GM11168 (cell line): ENCODE measurements around the gene NRIP3.

Experiments used
- in situ Hi-C: fragments of 300-500 bp; cut with MboI; formaldehyde crosslinking; loops from one replicate; pipeline ENCODE4 v1.12.0; 2022; ENCODE audit warnings: low sequenced_read_pairs; ENCODE audit not compliant: unreplicated experiment

NRIP3 gene

DNA sequence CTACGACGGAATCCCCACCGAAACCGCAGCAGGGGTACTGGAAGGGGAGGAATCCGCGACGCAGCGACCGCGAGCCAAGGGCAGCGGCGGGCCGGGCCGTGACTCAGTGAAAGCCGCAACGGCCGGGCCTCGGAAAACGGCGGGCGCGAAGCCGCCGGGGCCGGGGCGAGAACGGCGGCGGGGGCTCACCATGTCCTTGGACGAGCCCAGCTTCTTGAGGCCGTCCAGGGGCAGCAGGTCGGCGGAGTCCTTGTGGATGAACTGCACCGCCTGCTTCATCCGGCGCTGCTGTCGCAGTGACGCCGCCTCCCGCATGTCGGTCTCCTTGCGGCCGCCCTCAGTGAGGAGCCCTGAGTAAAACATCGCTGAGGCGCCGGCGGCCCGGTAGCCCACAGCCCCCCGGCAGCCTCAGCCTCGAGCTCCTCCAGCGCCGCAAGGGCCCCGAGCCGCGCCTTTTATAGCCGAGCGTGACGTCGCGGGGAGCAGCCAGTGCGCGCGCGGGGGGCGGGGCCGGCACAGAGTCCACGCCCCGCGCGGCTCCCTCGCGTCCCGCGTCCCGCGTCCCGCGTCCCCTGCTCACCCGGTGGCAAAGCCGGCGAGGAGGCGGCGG lies at the start of gene NRIP3:
Gene NRIP3, minus strand, starts transcription at position 429 of the 610 bp plus-strand sequence. Its CDS starts 66 bp downstream, at position 363.
- in situ Hi-C loops = no loop called here

- in situ Hi-C loops = no loop called here
Measured at GRCh38 chr11:9052316-9052715, 48.5 kb upstream of the NRIP3 start.

DNA sequence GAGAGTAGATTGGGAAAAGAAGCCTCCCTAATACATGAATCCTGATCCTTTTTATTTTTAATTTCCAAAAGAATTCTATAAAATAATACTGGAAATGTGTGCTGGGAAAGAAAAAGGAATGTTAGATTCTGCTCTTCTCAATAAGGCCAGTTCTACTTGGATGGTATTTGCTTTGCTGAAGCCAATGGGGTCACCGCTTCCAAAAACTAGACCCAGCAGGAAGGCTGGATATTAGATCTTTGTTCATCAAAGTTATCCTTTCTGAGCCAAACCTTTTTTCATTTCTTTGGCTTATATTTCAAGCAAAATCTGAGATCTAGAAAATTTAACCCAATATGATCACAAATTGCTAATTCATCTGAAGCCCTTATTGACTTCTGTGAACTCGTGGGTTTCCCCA lies 46.2 kb upstream of the NRIP3 start:
- in situ Hi-C loops = no loop called here

DNA sequence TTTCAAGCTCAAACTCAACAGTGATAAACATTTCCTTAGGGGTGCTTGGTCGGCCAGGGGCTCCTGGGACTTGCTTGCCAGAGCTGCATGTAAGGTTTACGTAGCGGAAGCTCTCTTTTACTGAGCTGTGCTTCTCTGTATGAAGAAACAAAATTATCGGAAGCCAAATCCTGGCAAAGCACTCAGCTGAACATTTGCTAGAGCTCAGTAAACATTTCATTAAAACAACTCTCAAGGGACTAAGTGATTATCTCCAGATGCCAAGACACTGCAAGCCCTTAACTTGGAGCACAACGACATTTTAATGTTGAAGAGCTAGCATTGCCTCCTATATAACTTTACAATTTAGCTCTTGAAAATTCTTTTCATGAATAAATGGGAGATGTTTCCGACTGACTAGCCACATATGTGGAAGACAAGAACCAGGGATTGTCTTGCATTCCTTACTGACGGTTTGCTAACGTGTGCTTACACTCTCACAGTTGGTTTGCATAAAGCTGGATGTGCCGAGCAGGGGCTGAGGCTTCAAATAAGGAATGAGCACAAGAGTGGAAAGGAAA lies 44.2 kb upstream of the NRIP3 start:
- in situ Hi-C loops = no loop called here

DNA sequence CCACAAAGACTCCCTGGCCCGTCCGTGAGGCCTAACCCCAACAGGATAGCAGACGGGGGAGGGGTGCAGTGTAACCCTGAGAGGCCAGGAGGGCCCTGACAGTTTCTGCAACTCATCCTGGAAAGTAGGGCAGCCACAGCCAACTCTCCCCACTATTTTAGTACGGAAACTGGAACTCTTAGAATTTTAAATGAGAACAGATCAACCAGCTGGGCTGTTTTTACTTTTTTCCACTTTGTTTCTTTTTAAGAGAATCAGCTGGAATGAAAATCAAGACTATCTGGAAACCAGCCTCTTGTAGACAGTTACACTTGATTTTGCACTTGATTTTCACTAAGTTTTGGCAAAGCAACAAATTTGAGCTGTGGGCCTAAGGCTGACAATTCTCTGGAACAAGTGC lies 42.7 kb upstream of the NRIP3 start:
- in situ Hi-C loops = no loop called here

DNA sequence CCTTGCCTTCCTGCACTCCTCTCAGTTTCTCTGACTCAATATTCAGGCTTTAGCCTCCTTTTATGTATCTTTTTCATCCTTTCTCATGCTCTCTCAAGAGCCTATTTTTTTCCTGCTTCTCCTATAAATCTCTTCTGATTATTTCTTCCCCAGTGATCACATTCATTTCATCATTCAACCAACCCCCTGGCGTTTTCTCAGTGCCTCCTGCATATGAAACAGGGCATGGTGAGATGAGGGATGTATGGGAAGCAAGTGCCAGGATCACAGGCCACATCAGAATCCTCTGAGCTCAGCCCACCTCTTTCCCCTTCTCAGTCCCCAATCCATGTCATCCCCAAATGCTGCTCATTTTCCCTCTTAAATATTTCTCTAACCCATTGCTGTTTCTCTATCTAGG lies 38.7 kb upstream of the NRIP3 start:
- in situ Hi-C loops = no loop called here

DNA sequence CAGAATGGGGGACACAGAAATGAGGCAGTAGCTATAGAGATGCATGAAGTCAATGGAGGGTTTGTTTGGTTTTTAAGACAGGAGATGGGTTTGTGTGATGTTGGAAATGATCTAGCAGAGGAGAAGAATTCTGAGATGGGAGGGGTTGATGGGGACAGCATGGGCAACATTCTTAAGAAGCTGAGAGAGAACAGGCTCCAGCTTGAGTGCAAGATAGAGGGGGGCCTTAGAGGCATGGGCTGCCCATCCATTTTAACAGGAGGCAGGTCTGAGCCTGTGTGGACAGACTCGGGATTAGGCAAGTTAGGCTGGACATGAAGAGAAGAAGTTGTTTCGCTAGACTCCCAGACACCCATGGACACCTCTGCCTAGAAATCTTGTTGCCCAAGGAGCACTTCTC lies 37.9 kb upstream of the NRIP3 start:
- in situ Hi-C loops = no loop called here

DNA sequence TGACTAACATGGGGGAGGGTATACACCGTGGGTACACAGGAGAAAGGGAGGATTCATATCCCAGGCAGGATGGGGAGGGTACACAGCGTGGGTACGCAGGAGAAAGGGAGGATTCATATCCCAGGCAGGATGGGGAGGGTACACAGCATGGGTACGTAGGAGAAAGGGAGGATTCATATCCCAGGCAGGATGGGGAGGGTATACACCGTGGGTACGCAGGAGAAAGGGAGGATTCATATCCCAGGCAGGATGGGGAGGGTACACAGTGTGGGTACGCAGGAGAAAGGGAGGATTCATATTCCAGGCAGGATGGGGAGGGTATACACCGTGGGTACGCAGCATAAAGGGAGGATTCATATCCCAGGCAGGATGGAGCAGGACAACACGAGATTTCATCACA lies 36.6 kb upstream of the NRIP3 start:
- in situ Hi-C loops = no loop called here

DNA sequence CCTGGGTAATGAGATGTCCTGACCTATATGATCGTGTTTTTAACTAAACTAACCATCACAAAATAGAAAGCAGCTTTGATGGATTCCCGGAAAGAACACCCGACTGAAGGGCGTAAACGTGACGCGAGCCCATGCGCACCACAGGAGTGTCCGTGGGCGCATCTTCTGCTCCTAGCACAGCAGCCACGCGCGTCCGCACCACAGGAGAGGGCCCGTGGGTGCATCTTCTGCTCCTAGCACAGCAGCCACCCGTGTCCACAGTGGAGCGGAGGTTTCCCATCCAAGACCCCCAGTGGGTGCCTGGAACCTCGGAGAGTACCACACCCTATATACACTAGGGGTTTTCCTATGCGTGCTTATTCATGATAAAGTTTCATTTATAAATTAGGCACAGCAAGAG lies 36.1 kb upstream of the NRIP3 start:
- in situ Hi-C loops = no loop called here

DNA sequence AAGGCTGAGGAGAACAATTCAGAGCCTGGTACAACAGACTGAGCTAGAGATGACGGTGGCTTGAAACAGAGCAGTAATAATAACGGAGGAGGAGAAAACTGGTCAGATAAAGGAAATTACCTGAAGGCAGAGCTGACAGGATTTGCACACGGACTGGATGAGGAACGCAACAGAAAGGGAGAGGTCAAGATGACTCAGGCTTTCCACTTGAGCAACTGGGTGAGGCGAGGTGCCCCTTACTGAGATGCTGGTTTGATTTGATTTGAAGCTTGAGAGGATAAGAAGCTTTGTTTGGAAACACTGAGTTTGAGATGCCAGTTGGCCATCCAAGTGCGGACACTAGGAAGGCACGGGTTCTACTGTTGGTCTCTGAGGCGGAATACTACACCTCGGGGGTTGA lies 35.4 kb upstream of the NRIP3 start:
- in situ Hi-C loops = no loop called here

DNA sequence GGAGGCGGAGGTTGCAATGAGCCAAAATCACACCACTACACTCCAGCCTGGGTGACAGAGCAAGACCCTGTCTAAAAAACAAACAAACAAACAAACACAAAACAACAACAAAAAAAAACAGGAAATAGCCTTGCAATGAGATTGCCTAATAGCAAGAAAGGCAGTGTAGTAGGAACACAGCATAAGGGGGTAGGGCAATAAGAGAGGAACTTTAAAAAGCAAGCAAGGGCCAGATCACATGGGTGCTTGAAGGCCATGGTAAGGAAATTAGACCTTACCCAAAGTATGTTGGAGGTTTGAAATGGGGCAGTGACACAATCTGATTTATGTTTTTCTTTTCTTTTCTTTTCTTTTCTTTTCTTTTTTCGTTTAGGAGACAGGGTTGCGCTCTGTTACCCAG lies 34.7 kb upstream of the NRIP3 start:
- in situ Hi-C loops = no loop called here

DNA sequence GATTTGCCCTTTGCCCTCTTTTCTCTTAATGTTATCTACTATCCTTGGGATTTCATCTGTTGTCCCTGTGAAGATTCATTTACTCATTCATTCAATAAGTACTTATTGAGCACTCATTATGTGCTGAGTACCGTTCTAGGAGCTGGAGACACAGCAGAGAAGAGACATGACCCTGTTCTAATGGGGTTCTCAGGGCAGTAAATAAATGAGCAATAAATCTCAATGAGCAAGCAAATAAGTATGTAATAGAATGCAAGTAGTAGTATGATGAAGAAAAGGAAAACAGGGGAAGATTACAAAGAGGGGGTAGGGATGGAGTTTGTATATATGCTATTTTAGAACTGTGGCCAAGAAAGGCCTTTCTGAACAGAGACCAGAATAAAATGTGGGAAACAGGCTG lies 34.2 kb upstream of the NRIP3 start:
- in situ Hi-C loops = no loop called here

DNA sequence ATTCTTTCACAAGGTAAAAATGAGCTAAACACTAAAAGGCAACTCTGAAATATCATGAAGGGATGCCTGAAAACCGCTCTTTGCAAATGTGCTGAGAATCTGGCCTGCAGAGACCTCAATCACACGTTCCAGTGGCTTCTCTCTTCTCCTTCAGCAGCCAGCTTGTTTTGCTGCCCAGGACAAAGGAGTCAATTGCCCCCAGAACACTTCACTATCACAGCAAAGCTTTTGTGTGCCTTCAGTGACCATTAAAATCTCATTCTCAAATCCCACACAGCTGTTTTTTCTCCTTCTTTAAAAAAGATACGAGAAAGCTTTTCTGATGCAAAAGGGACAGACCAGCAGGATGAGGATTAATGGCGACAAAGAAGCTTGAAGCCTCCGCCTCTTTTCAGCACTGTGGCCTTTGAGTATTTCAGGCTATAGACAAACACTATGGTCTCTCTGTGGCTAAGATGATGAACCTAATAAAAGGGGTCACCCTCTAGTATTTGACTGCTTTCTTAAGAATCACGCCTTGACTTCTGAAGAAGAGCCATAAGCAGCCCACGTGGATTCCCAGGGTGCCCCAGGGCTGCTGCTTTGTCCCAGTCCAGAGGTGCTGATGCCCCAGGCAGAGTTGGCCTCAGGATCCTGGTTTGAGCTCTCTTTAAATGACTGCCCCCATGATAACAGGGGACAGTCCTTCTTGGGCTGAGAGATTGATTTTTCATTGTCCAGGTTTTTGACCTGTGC lies 33.4 kb upstream of the NRIP3 start:
- in situ Hi-C loops = no loop called here

DNA sequence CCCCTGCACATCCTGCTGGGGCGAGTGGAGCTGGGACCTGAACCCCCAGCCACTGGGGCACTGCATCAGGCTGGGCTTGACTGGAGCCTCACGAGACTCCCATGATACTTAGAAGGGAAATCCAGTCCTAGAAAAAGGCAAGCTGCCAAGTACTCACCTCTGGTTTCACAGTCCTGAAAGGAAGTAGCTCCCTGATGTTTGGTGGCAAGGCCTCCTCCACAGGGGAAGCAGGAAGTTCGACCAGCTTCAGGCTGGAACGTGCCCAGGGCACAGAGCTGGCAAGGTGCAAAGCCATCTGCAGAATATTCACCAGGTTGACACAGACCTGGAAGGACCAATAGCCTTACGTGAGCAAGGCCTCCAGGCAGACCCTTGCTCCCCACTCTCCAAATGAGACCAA lies 26.8 kb upstream of the NRIP3 start:
- in situ Hi-C loops = no loop called here

GRCh38 chr11:9029422-9029821 lies 25.6 kb upstream of the NRIP3 start:
- in situ Hi-C loops = no loop called here

- in situ Hi-C loops = no loop called here
Measured at GRCh38 chr11:9028581-9028980, 24.8 kb upstream of the NRIP3 start.

GRCh38 chr11:9025101-9025850 lies 21.5 kb upstream of the NRIP3 start:
- in situ Hi-C loops = no loop called here

DNA sequence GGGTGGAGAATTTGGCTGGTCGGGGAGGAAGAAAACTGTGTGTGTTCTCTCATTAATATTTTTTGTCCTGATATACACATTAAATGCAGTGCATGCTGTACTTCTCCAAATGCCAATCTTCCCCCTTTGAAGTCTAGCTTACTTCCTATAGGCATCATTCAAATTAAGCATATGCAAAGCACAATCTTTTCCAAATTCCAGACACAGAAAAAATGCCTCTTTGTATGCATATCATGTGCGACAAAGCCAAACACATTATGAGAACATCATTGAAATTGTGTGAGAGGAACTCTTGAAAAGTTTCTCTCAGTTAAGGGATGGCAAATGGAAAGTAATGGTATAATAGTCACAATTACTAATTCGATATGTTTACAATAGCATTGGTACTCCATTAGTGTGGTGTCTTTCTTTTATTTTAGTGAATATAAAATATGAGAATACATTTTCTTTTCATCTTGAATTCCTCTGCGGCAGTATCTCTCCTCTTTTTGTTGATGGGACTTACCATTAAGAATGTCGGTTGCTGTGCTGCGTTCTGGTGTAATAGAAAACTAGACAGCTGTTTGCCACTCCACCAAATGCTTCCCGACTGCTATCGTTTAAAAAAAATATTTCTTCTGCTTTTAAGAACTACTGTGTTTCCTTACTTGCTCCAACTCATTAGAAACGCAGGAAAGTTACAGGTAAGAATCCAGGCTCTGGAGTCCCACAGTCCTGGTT lies 19.3 kb upstream of the NRIP3 start:
- in situ Hi-C loops = no loop called here

GRCh38 chr11:9020916-9021315 lies 17.1 kb upstream of the NRIP3 start:
- in situ Hi-C loops = no loop called here

GRCh38 chr11:9019861-9020260 lies 16.1 kb upstream of the NRIP3 start:
- in situ Hi-C loops = loop anchor here (5.0 kb wide), 1 partner anchor 117 kb away; no protein-coding TSS in a partner anchor
